ENCODE measurements around the gene KIF25. TPM values are rescaled to one million over a fixed set of nuclear protein-coding genes. Genes with fewer than 3 reads are reported as not detected.

The KIF25 gene
- total RNA-seq, 1 donor from 2014 or later = not detected

DNA sequence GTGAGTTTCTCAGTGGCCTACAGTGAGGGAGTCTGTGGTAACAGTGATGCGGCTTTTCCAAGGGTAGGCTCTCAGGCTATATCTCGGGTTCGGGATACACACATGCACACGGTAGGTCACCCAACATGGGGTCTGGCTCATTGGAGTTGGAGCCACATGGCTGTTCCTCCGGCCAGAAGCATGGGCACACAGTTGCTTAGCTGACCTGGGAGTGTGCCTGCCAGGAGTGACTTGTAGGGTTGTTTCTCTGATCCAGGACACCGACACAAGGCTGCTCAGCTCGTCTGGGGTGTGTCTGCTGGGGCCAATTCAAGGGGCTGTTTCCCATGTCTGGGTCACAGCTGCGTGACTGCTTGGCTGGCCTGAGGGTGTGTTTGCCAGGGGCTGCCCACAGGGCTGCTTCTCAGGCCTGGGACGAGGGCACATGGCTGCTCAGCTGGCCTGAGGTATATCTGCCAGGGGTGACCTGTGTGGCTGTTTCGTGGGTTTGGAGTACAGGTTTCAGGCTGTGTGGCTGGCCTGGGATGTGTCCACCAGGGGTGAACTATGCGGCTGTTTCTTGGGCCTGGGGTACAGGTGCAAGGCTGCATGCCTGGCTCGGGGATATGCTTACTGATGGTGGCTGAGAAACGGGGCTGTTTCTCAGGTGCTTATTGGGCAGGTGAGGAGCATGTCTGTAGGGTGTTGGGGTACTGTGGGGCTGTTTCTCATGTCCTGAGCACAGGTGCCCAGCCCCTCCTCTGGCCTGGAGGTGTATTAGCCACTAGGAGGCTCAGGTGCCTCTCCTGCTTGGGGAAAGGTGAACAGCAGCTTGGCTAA lies 15.2 kb downstream of the KIF25 start:
- H3K4me3 Mint-ChIP-seq (ENCODE audit: unreplicated experiment) = no peak overlapping the region
- TF ChIP-seq CTCF (IDR thresholded peaks at IDR 0.05; ENCODE audit: unreplicated experiment) = no peak
- H3K9me3 Mint-ChIP-seq (ENCODE audit: unreplicated experiment) = no peaks in the 10 kb centered on the region
- no peaks in the 10 kb centered on the region for H3K4me1 Mint-ChIP-seq (ENCODE audit: unreplicated experiment)
- no peak for DNase-seq (ENCODE audit: low spot score)
- no peak overlapping the region for H3K27ac Mint-ChIP-seq (ENCODE audit: unreplicated experiment)
- H3K27me3 Mint-ChIP-seq (ENCODE audit: unreplicated experiment) = peaks cover 1% of the 10 kb centered on the region
- no peaks in the 10 kb centered on the region for H3K36me3 Mint-ChIP-seq (ENCODE audit: low read depth, unreplicated experiment)

GRCh38 chr6:168013250-168013915 lies 15.9 kb downstream of the KIF25 start:
- H3K4me3 Mint-ChIP-seq (ENCODE audit: unreplicated experiment) = no peak overlapping the region
- H3K36me3 Mint-ChIP-seq (ENCODE audit: low read depth, unreplicated experiment) = no peaks in the 10 kb centered on the region
- no peaks in the 10 kb centered on the region for H3K9me3 Mint-ChIP-seq (ENCODE audit: unreplicated experiment)
- peaks cover 1% of the 10 kb centered on the region for H3K27me3 Mint-ChIP-seq (ENCODE audit: unreplicated experiment)
- H3K27ac Mint-ChIP-seq (ENCODE audit: unreplicated experiment) = no peak overlapping the region
- H3K4me1 Mint-ChIP-seq (ENCODE audit: unreplicated experiment) = no peaks in the 10 kb centered on the region
- no peak for TF ChIP-seq CTCF (IDR thresholded peaks at IDR 0.05; ENCODE audit: unreplicated experiment)
- DNase-seq (ENCODE audit: low spot score) = no peak

- Mint-ChIP-seq H3K9me3 (ENCODE audit: unreplicated experiment) (no peaks in the 10 kb centered on the region), H3K27ac (ENCODE audit: unreplicated experiment) (no peak overlapping the region), H3K4me1 (ENCODE audit: unreplicated experiment) (no peaks in the 10 kb centered on the region), H3K27me3 (ENCODE audit: unreplicated experiment) (peaks cover 2% of the 10 kb centered on the region), H3K4me3 (ENCODE audit: unreplicated experiment) (no peak overlapping the region), H3K36me3 (ENCODE audit: low read depth, unreplicated experiment) (no peaks in the 10 kb centered on the region)
- DNase-seq (ENCODE audit: low spot score) = no peak
- TF ChIP-seq CTCF (IDR thresholded peaks at IDR 0.05; ENCODE audit: unreplicated experiment) = no peak
Measured at GRCh38 chr6:168014428-168014827, 17.0 kb downstream of the KIF25 start.

- Mint-ChIP-seq H3K4me1 (ENCODE audit: unreplicated experiment) (no peaks in the 10 kb centered on the region), H3K9me3 (ENCODE audit: unreplicated experiment) (no peaks in the 10 kb centered on the region), H3K4me3 (ENCODE audit: unreplicated experiment) (no peak overlapping the region), H3K36me3 (ENCODE audit: low read depth, unreplicated experiment) (no peaks in the 10 kb centered on the region), H3K27ac (ENCODE audit: unreplicated experiment) (no peak overlapping the region), H3K27me3 (ENCODE audit: unreplicated experiment) (peaks cover 2% of the 10 kb centered on the region)
- no peak for DNase-seq (ENCODE audit: low spot score)
- TF ChIP-seq CTCF (IDR thresholded peaks at IDR 0.05; ENCODE audit: unreplicated experiment) = no peak
Measured at GRCh38 chr6:168015009-168015408, 17.5 kb downstream of the KIF25 start.

All from endothelial cell (in vitro differentiated cells).